ENCODE results near the gene FN3K.

The FN3K gene

GRCh38 chr17:82703935-82704865 is 31.2 kb upstream of the FN3K start:
- DNase-seq (ENCODE audit: low read depth), result no peak
- TF ChIP-seq CTCF (IDR thresholded peaks at IDR 0.05; ENCODE audit: insufficient read depth, low read depth, low read length, missing control alignments), result no peak
- no peak overlapping the region for H3K4me3 ChIP-seq (ENCODE audit: low read length)

GRCh38 chr17:82704886-82705285 is 30.5 kb upstream of the FN3K start:
- TF ChIP-seq CTCF (IDR thresholded peaks at IDR 0.05; ENCODE audit: insufficient read depth, low read depth, low read length, missing control alignments), result no peak
- H3K4me3 ChIP-seq (ENCODE audit: low read length), result no peak overlapping the region
- no peak for DNase-seq (ENCODE audit: low read depth)

- no peak for DNase-seq (ENCODE audit: low read depth)
- TF ChIP-seq CTCF (IDR thresholded peaks at IDR 0.05; ENCODE audit: insufficient read depth, low read depth, low read length, missing control alignments), result no peak
- no peak overlapping the region for H3K4me3 ChIP-seq (ENCODE audit: low read length)
Measured at GRCh38 chr17:82705756-82706155, 29.7 kb upstream of the FN3K start.

GRCh38 chr17:82709024-82709675 is 26.3 kb upstream of the FN3K start:
- no peak for TF ChIP-seq CTCF (IDR thresholded peaks at IDR 0.05; ENCODE audit: insufficient read depth, low read depth, low read length, missing control alignments)
- no peak overlapping the region for H3K4me3 ChIP-seq (ENCODE audit: low read length)
- DNase-seq (ENCODE audit: low read depth), result no peak

GRCh38 chr17:82709676-82710498 is 25.5 kb upstream of the FN3K start:
- no peak overlapping the region for H3K4me3 ChIP-seq (ENCODE audit: low read length)
- DNase-seq (ENCODE audit: low read depth), result no peak
- TF ChIP-seq CTCF (IDR thresholded peaks at IDR 0.05; ENCODE audit: insufficient read depth, low read depth, low read length, missing control alignments), result no peak

- no peak for DNase-seq (ENCODE audit: low read depth)
- H3K4me3 ChIP-seq (ENCODE audit: low read length), result no peak overlapping the region
- TF ChIP-seq CTCF (IDR thresholded peaks at IDR 0.05; ENCODE audit: insufficient read depth, low read depth, low read length, missing control alignments), result no peak
Measured at GRCh38 chr17:82710499-82711232, 24.7 kb upstream of the FN3K start.

All from epithelial cell of esophagus (primary cell).